Activated T-helper 17 cell treated with anti-CD3 and anti-CD28 coated beads, Interleukin-2, amount 50 U/mL, for 72 hours (primary cell): ENCODE measurements around the gene HSDL1. TPM values are rescaled to one million over a fixed set of nuclear protein-coding genes. Genes with fewer than 3 reads are reported as not detected.
A peak's percentile ranks its signal among the peaks of the same experiment; 100 is the strongest.

ENCODE experiments used
- ATAC-seq: fragments of 150-1000 bp; cut with Tn5 transposase; replicated peaks from 2 replicates; pipeline ENCODE4 v1.10.0; 2021; ENCODE audit warnings: mild to moderate bottlenecking, moderate library complexity
- H3K27ac Mint-ChIP-seq: one replicate; pipeline ENCODE4 v1.8.0; 2022; ENCODE audit warnings: mixed read lengths
- H3K27me3 Mint-ChIP-seq: one replicate; pipeline ENCODE4 v1.8.0; 2022; ENCODE audit warnings: mixed read lengths
- H3K36me3 Mint-ChIP-seq: one replicate; pipeline ENCODE4 v1.8.0; 2022; ENCODE audit warnings: low read depth, mild to moderate bottlenecking, mixed read lengths
- H3K4me1 Mint-ChIP-seq: one replicate; pipeline ENCODE4 v1.8.0; 2022; ENCODE audit warnings: mixed read lengths
- H3K4me3 Mint-ChIP-seq: one replicate; pipeline ENCODE4 v1.8.0; 2022; ENCODE audit warnings: mild to moderate bottlenecking, mixed read lengths
- H3K9me3 Mint-ChIP-seq: one replicate; pipeline ENCODE4 v1.8.0; 2022; ENCODE audit warnings: mixed read lengths
- total RNA-seq, 2 donors: library from RNA; stranded (reverse); gene quantifications; one replicate each; pipeline ENCODE4 v1.2.3, GENCODE V29; 2022

HSDL1 gene
- total RNA-seq, 2 donors from 2014 or later, result 9.9 to 14.6 TPM

DNA sequence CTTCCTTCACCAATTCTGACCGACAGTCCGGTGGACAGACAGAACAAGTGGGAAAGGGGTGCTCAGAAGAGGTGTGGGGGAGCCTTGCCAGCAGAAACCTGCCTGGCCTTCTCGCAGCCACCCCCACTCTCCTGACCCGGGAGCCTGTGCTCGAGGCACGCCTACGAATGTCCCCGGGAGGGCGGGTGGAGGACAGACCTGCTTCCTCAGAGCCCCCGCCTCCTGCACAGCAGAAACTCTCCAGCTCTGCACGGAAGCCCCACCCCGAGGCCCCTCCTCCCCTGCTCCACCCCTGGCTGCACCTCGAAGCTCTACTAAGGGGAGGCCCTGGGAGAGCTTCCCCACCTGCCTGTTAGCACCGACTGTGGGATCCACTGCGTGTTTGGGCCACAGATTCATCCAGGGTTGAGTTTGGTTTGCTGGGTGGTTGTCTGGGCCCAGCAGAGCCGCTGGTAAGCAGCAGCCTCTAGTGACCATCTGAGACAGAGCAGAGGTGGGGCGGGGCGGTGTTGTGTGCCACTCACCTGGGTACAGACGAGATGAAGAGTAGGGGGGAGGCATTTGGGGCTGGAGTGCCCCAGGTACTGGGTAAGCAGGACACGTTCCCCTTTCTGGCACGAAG is 35.7 kb upstream of the HSDL1 start:
- Mint-ChIP-seq H3K27me3 (no peaks in the 10 kb centered on the region), H3K9me3 (no peaks in the 10 kb centered on the region), H3K36me3 (peaks cover 44% of the 10 kb centered on the region), H3K4me1 (peaks cover 19% of the 10 kb centered on the region), H3K27ac (no peak overlapping the region), H3K4me3 (no peak overlapping the region)
- ATAC-seq, result no peak

DNA sequence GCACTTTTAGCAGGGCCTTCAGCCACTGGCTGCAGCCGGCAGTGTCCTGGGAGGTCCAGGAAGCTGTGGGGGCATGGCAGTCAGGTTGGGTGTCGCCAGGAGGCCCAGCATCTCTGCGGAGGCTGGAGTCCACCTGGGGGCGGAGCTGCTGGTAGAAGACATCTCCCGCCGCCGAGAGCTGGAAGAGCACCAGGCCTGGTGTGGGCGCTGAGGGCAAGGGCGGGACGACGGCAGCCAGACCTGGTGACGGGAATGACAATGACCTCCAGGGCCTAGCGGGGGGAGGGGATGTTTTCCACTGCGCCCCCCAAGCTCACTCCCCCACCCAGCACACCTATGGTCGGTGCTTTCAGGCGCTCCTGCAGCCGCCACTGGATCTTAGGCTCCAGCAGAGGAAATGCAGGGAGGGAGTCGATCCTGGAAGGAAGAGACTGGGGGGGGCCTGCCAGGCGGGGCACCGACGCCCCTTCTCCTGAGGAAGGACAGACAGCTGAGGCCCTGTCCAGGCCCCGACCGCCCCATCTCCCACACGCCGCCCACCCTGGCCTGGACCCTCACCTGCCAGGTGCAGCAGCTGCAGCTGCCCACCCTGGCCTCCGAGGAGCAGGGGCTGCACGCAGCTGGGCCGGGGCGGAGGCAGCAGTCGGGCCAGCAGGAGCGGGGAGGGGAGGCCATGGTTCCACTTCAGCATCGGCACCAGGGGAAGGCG is 34.8 kb upstream of the HSDL1 start:
- no peak for ATAC-seq
- Mint-ChIP-seq H3K4me1 (peaks cover 18% of the 10 kb centered on the region), H3K27ac (no peak overlapping the region), H3K9me3 (no peaks in the 10 kb centered on the region), H3K27me3 (peaks cover 4% of the 10 kb centered on the region), H3K36me3 (peaks cover 39% of the 10 kb centered on the region), H3K4me3 (no peak overlapping the region)

DNA sequence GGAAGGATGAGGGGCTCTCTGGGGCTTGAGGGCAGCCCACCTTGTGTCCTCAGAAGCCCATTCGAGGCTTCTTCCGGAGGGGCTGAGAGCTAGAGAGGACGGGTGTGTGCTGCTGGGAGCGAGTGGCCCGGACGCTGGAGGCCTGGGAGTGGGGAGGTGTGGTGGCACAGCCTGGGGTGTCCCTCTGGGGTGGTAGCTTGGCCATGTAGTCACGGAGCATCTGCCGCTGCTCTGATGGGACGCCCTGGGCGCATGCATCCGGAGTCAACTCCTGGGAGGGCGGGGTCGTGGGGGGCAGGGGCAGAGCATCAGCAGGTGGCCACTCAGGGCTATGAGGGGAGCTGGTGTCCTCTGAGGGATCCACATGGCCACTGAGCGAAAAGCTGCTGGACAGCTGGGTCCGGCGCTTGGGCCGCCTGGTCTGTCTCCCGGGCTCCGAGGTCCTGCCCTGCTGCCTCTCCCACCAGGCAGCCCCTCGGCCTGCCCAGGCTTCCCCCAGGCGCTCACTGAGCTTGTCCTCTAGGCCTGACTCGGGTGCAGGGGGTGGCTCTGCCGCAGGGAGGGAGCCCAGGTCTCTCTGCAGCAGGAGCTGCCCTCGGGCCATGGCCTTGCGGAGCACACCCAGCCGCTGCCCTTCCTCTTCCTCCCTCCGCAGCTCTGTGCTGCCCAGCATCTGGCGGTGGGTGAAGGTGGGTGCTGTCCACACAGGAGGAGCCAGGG is 34.1 kb upstream of the HSDL1 start:
- ATAC-seq, result no peak
- Mint-ChIP-seq H3K27ac (no peak overlapping the region), H3K4me3 (no peak overlapping the region), H3K27me3 (peaks cover 4% of the 10 kb centered on the region), H3K4me1 (peaks cover 12% of the 10 kb centered on the region), H3K9me3 (no peaks in the 10 kb centered on the region), H3K36me3 (peaks cover 32% of the 10 kb centered on the region)

DNA sequence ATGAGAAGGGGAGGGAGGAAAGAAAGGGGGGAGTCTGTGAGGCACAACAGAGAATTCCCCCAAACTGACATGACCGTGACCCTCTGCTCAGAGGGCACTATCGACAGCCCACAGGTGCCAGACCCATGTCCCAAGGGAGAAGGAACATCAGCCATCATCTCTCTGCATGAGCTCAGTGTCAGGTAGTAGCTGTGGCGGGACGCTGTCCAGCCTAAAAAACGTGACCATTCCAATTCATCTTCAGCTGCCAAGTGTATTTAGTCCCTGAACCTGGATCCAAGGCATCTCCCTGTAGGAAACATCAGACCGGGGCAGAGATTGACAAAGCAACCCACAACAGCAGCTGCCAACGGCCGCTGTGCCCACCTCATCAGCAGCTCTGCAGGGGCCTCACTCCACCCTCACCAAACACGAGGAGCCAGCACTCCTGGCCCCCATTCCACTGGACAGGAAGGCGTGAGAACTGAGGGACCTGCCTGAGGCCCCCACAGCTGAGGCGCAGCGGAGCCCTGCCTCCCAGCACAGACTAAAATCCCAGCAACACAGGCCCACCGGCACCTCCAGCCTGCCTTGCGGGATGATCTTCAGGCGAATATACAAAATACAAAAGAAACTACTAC is 33.3 kb upstream of the HSDL1 start:
- H3K4me3 Mint-ChIP-seq, result no peak overlapping the region
- H3K27me3 Mint-ChIP-seq, result peaks cover 4% of the 10 kb centered on the region
- no peak overlapping the region for H3K27ac Mint-ChIP-seq
- no peaks in the 10 kb centered on the region for H3K9me3 Mint-ChIP-seq
- ATAC-seq, result no peak
- peaks cover 12% of the 10 kb centered on the region for H3K4me1 Mint-ChIP-seq
- H3K36me3 Mint-ChIP-seq, result peaks cover 29% of the 10 kb centered on the region

DNA sequence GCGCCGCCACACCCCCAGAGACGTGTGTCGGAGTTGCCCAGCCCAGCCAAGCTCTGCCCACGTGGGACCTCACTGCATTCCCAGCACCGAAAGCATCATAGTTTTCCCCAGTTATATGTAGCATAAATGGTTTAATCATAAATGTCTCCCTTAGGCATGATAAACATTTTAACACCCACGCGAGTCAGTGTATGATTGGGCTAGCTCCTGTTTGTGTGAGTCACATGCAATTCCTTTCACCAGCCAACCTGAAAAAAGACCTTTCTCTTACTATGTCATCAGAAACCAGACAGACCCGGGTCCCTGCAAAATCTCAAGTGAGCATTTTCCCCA is 32.7 kb upstream of the HSDL1 start:
- peaks cover 12% of the 10 kb centered on the region for H3K4me1 Mint-ChIP-seq
- peak; percentile 80 for ATAC-seq
- H3K9me3 Mint-ChIP-seq, result no peaks in the 10 kb centered on the region
- H3K27ac Mint-ChIP-seq, result no peak overlapping the region
- H3K27me3 Mint-ChIP-seq, result peaks cover 7% of the 10 kb centered on the region
- H3K4me3 Mint-ChIP-seq, result no peak overlapping the region
- H3K36me3 Mint-ChIP-seq, result peaks cover 23% of the 10 kb centered on the region

DNA sequence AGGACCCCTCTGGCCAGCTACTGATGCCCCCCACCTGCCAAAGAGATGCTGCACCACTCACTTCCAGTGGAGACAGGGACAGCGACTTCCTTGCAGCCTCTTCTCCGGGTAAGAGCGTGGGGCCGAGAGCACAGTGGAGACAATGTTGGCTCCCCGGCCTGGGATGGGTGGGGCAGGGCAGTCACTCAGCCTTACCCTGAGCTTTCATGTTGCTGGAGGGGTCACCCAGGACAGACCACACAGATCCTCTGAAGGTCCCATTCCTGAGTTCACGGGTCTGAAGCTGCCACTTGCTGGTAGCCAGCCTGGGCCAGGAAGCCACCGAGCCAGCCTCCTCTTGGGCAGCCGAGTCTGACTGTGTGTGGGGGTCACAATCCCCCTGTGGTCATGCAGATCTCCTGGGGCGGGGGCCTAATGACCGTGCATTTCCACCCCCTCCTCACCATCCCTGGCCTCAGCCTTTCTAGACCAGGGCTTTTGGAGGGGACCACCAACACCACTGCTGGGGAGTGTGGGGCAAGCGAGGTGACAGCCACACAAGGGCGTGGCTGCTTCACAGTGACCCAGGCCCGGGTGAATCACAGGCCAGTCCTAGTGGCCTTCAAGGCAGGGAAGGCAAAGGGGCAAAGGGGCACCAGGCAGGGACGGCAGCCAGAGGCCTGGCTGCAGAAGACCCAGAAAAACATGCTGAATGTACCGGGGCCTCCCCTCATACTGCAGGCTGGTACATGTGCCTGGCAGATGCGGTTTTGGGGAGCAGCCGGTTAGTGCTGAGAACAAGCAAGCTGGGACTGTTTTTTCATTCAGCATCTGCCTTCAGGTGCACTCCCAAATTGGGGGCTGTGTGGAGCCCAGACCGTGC is 31.4 kb upstream of the HSDL1 start:
- Mint-ChIP-seq H3K4me1 (peaks cover 12% of the 10 kb centered on the region), H3K4me3 (no peak overlapping the region), H3K9me3 (no peaks in the 10 kb centered on the region), H3K27ac (no peak overlapping the region), H3K36me3 (peaks cover 14% of the 10 kb centered on the region), H3K27me3 (peaks cover 8% of the 10 kb centered on the region)
- no peak for ATAC-seq

DNA sequence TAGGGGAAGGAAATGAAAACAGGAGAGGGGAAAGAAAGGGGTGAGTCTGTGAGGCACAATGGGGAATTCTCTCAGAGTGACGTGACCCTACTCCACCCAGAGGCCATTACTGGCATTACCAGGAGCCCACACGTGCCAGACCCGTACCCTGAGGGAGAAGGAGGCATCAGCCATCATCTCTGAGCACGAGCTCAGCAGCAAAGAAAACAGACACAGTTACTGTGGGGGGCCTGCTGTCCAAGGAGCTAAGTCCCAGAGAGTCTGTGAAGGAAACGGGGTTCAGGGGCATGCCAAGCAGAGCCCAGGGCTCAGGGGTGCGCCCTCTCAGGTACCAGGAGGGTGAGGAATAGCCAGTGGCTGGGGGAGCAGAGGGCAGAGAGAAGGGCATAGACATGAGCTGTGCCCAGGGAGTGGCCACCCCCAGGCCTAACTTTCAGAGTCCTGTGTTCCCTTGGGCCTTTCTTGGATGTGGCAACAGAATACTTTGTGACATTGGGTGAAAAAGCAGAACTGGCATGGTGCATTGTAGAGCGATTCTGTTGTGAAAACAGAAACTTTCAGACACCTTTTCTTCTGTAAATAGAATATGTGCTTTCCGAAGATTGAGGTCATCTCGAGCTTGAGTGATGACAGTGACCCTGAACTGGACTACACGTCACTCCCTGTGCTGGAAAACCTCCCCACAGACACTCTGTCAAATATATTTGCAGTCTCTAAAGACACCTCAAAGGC is 30.5 kb upstream of the HSDL1 start:
- peak; percentile 75 for ATAC-seq
- no peak overlapping the region for H3K4me3 Mint-ChIP-seq
- H3K9me3 Mint-ChIP-seq, result no peaks in the 10 kb centered on the region
- no peak overlapping the region for H3K27ac Mint-ChIP-seq
- peaks cover 8% of the 10 kb centered on the region for H3K27me3 Mint-ChIP-seq
- H3K36me3 Mint-ChIP-seq, result peaks cover 13% of the 10 kb centered on the region
- peaks cover 12% of the 10 kb centered on the region for H3K4me1 Mint-ChIP-seq

DNA sequence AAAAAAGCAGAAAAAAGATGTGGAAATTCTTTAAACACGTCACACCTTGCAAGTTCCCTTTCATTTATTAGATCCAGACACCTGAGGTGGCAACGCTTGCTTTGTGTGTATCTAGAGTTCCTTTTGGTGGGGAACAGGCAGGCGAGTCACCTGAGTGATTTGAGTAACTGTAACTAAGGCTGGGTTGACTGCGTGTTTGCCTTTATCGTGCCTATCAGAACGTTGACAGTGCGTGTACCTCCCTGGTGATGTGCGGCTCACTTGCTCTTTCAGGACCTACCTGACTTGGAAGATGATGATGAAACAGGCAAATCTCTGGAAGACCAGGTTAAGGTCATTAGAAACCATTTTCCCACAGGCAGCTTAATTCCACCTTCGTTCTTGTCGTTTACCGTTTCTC is 29.4 kb upstream of the HSDL1 start:
- Mint-ChIP-seq H3K9me3 (no peaks in the 10 kb centered on the region), H3K4me1 (peaks cover 12% of the 10 kb centered on the region), H3K27ac (no peak overlapping the region), H3K4me3 (no peak overlapping the region), H3K27me3 (peaks cover 16% of the 10 kb centered on the region), H3K36me3 (peaks cover 13% of the 10 kb centered on the region)
- ATAC-seq, result no peak

DNA sequence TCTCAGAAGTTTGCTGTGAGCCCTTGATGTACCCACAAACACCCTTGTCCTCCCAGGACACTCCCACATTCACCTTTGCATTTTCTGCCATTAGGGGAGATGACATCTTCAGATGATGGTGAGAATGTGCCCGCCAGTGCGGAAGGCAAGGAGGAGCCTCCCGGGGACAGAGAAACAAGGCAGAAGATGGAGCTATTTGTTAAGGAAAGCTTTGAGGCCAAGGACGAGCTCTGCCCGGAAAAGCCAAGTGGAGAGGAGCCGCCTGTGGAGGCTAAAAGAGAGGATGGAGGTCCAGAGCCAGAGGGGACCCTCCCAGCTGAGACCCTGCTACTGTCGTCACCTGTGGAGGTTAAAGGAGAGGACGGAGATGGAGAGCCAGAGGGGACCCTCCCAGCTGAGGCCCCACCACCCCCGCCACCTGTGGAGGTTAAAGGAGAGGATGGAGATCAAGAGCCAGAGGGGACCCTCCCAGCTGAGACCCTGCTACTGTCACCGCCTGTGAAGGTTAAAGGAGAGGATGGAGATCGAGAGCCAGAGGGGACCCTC is 24.9 kb upstream of the HSDL1 start:
- H3K27me3 Mint-ChIP-seq, result peaks cover 20% of the 10 kb centered on the region
- no peaks in the 10 kb centered on the region for H3K36me3 Mint-ChIP-seq
- no peak for ATAC-seq
- H3K4me1 Mint-ChIP-seq, result peaks cover 5% of the 10 kb centered on the region
- no peak overlapping the region for H3K4me3 Mint-ChIP-seq
- no peaks in the 10 kb centered on the region for H3K9me3 Mint-ChIP-seq
- H3K27ac Mint-ChIP-seq, result no peak overlapping the region

DNA sequence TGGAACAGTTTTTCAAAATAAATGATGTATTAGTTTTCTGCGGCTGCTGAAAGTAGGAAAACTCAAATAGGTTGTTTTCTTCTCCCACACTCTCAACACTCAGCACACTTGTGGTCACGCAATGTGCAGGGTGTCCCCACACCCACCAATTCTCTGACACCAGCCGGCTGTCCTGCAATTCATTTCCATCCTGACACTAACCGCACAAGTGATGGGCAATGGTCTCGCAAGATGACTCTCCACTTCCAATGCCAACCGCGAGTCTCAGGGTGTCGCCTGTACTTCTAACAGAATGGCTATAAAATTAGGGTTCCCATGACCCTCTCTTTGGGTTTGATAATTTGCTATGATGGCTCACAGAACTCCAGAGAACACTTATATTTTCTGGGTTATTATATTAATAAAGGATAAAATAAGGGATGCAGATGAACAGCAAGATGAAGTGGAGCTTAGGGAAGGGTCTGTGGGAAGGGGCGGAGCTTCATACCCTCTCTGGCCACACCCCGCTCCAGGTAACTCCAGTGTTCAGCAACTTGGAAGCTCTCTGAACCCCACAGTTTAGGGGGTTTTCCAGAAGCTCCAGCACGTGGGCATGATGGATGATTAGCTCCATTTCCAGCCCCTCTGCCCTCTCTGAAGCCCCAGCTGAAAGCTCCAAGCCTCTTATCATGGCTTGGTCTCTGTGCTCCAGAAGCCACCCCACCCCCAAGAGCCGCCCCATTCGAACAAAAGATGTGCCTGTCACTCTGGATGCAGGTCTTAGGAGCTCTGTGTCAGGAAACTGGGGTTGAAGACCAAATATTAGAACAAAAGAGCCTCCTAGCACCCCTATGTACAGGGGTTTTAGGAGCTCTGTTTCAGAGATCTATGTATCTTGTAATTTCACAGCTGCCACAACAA is 22.1 kb upstream of the HSDL1 start:
- Mint-ChIP-seq H3K27me3 (peaks cover 24% of the 10 kb centered on the region), H3K4me3 (no peak overlapping the region), H3K36me3 (no peaks in the 10 kb centered on the region), H3K4me1 (peaks cover 5% of the 10 kb centered on the region), H3K9me3 (no peaks in the 10 kb centered on the region), H3K27ac (no peak overlapping the region)
- peak; percentile 95 for ATAC-seq

DNA sequence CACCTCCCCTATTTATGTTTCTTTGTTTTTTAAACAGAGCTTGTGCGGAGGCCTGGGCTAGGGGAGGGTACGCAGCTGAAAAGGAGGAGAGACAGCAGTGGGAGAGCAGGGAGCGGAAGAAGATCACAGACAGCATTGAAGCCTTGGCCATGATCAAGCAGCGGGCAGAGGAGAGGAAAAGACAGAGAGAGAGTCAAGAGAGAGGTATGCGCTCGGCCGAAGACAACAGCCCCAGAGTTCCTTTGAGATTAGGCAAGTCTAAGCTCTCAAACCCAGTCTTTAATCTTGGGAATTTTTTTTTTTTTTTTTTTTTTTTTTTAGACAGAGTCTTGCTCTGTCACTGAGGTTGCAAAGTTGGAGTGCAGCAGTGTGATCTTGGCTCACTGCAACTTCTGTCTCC is 20.8 kb upstream of the HSDL1 start:
- H3K36me3 Mint-ChIP-seq, result no peaks in the 10 kb centered on the region
- peaks cover 5% of the 10 kb centered on the region for H3K4me1 Mint-ChIP-seq
- no peak overlapping the region for H3K27ac Mint-ChIP-seq
- H3K9me3 Mint-ChIP-seq, result no peaks in the 10 kb centered on the region
- no peak overlapping the region for H3K4me3 Mint-ChIP-seq
- no peak for ATAC-seq
- peaks cover 30% of the 10 kb centered on the region for H3K27me3 Mint-ChIP-seq

DNA sequence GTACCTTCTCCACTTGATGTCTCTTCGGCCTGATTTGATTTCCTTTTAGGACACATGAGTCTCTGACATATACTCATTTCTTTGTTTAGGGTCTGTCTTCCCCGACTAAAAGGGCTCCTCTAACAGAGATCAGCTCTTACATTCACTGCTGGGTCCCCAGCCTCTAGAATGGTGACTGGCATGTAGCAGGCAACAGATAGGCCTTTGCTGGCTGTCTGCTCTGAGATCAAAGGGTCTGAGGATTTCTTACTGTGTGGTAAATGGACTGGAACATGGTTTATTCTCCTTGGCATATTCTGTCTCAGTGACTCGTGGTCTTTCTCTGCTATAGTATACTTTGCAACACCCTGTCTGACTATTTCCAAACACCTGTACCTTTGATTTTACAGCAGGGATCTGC is 16.8 kb upstream of the HSDL1 start:
- no peak overlapping the region for H3K4me3 Mint-ChIP-seq
- ATAC-seq, result no peak
- no peaks in the 10 kb centered on the region for H3K36me3 Mint-ChIP-seq
- no peaks in the 10 kb centered on the region for H3K9me3 Mint-ChIP-seq
- no peak overlapping the region for H3K27ac Mint-ChIP-seq
- peaks cover 28% of the 10 kb centered on the region for H3K27me3 Mint-ChIP-seq
- peaks cover 5% of the 10 kb centered on the region for H3K4me1 Mint-ChIP-seq

DNA sequence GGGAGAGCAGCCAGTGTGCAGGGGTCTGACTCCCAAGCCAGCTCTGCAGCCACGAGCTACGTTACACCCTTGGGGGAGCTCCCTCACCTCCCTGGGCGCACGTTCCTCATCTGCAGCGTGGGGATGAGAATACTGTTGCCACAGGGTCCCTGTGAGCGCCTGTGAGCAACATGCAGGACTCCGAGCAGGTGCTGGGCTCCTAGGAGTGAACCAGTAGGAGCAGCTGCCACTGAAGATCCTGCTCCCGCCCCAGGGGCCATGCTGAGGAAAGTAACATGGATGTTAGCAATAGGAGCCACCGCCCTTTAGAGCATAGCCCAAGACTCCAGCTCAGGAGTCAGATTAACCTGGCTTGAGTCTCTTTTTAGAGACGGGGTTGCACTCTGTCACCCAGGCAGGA is 16.1 kb upstream of the HSDL1 start:
- no peak for ATAC-seq
- Mint-ChIP-seq H3K4me3 (no peak overlapping the region), H3K36me3 (no peaks in the 10 kb centered on the region), H3K9me3 (no peaks in the 10 kb centered on the region), H3K4me1 (peaks cover 5% of the 10 kb centered on the region), H3K27me3 (peaks cover 30% of the 10 kb centered on the region), H3K27ac (no peak overlapping the region)
